Measurements from ENCODE around the gene TMEM258.

DNA sequence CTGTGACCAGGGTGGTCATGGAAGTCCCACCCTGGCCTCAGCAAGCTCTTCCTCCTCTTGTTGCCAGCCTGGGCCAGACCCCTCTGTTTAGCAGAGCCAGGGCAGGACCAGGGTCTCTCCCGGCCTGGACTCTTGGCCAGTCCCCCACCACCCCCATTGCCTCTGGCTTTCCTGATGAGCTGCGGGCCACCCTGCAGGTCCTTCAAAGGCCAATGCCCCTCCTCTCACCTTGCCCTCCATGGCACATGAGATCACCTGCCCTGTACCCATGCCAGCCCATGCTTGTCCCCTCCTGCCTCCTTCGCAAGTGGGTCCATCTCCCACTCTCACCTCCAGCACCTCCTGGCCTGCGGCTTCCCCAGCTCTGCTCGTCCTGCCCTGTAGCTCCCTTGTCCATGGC is 46.1 kb upstream of the TMEM258 start:
- TF ChIP-seq CTCF (IDR thresholded peaks at IDR 0.05) (no peak), POLR2A (IDR thresholded peaks at IDR 0.05) (no peak), EP300 (IDR thresholded peaks at IDR 0.05; ENCODE audit: low read depth) (no peak), POLR2AphosphoS5 (IDR thresholded peaks at IDR 0.05) (no peak)

Data from transverse colon (tissue), 4 donors.